Peyer's patch (tissue), 4 donors: Measurements from ENCODE around the gene STX1B.

Source experiments
- CTCF ChIP-seq, 6 experiments: fragments of 450-650 bp in 4 of 6; fragments of 200-600 bp in 2 of 6; sonication (generic) in 1 of 6; IDR thresholded peaks; one replicate each; pipeline ENCODE4 v1.5.1; 2017 to 2019; ENCODE audit warnings: antibody characterized with exemption in 6 of 6, mild to moderate bottlenecking in 3 of 6, moderate library complexity in 1 of 6
- POLR2A ChIP-seq, 2 donors: fragments of 450-650 bp; IDR thresholded peaks; one replicate each; pipeline ENCODE4 v1.5.1; 2017; ENCODE audit warnings: antibody characterized with exemption in 2 of 2, mild to moderate bottlenecking in 2 of 2, moderate library complexity in 2 of 2

- TF ChIP-seq CTCF (IDR thresholded peaks at IDR 0.05) (no peak), POLR2A (IDR thresholded peaks at IDR 0.05) (no peak)
Measured at GRCh38 chr16:31002862-31003341, 7.5 kb downstream of the STX1B start.
